Stimulated activated naive CD4-positive, alpha-beta T cell treated with Interleukin-2 at 50 U/mL for 16 hours (primary cell): ENCODE data around the gene NDOR1.

Experiments used
- DNase-seq: peaks from one replicate; lab custom pipeline; 2025; lab: John Stamatoyannopoulos, UW

Gene NDOR1

DNA sequence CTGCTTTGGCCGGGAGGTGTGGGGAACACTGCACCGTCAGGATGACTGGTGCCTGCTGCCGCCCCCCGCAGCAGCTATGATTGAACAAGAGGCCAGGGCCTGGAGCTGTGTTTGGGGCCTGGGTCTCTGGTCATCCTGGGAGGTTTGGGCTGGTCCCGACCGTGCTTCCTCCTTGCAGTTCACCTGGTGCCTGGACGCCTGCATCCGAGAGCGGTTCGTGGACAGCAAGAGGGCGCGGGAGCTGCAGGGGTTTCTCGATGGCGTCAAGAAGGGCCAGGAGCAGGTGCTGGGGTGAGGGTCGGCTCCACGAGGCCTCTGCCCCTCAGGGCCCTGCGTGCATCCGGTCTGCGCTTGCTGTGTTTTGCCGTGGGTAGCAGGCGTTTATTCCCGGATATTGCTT lies 58.6 kb downstream of the NDOR1 start:
- no peak for DNase-seq

DNA sequence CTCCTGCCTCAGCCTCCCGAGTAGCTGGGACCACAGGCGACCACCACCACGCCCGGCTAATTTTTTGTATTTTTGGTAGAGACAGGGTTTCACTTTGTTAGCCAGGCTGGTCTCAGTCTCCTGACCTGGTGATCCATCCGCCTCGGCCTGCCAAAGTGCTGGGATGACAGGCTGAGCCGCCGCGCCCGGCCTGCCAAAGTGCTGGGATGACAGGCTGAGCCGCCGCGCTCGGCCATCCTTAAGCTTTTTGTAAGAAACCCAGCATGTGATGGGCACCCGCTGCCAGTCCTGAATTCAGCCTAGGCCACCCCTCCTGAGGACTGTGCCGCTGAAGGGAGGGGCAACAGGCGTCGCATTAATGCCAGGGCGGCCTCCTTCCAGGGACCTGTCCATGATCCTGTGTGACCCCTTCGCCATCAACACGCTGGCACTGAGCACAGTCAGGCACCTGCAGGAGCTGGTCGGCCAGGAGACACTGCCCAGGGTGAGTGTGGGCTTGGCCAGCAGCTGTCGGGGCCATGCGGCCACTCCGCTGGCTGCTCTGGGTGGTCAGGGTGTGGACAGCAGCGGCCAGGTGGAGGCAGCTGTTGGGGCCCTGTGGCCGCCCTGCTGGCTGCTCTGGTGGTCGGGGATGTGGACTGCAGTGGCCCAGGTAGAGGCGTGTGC lies 60.1 kb downstream of the NDOR1 start:
- no peak for DNase-seq

DNA sequence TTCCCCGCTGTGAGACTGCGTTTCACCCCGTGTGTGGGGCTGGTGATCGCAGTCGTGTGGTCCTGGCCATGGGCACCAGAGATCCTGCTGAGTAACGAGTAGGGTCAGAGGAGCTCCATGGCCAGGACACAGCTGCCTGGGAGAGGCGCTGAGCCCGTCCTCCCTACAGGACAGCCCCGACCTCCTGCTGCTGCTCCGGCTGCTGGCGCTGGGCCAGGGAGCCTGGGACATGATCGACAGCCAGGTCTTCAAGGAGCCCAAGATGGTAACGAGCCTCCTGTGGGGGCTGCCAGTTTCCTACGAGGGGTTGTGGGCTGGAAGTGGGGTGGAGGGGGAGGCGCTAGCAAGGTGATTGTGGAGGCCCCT lies 60.6 kb downstream of the NDOR1 start:
- DNase-seq: no peak
